NCI-H2196 (cell line): ENCODE results near the gene ZAP70.
"Not testable (repeated sequence)": the region's sequence is repeated elsewhere in the genome, so short reads cannot be mapped to it uniquely, and the experiment has no call there.

Experiments used
- DNase-seq: peaks from one replicate; lab custom pipeline; 2025; ENCODE audit not compliant: unreplicated experiment; lab: John Stamatoyannopoulos, UW

ZAP70 gene

DNA sequence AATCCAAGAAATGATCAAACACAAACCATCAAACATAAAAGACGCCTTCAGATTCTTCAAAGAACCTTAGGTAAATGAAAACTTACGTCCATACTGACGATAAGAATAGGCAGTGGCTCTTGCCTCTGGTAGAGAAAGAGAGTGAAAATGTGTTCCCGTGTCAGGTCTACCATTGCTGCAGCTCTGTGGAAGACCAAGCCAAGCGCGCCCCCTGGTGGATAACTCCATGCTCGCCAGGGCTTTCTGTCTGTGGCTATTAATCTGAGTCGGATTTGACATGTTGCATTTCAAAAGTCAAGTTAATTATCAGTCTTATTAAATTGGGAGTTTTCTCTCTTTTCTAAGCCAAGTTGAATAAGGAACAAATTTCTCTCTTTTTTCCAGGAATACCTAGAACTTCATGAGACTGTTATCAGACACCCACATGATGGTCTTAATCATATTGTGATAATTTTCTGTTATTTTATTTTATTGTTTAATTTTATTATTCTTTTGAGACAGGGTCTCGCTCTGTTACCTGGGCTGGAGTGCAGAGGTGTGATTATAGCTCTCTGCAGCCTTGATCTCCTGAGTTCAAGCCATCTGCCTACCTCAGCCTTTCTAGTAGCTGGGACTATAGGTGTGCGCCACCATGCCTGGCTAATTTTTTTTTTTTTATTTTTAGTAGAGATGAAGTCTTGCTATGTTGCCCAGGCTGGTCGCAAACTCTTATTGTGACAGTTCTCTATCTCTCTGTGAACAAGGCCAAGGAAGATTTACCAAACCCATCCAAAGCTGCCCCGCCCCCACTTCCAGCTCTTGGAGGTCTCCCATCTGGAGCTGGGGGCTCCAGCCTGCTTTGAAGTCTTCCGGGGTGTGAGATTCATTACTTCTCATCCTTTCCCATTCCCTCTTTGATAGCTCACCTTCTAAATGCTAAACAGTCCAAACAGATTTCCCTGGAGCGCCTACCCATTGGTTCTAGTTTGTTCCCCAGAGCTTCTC is 15.8 kb upstream of the ZAP70 start:
- peak; percentile 87 for DNase-seq

DNA sequence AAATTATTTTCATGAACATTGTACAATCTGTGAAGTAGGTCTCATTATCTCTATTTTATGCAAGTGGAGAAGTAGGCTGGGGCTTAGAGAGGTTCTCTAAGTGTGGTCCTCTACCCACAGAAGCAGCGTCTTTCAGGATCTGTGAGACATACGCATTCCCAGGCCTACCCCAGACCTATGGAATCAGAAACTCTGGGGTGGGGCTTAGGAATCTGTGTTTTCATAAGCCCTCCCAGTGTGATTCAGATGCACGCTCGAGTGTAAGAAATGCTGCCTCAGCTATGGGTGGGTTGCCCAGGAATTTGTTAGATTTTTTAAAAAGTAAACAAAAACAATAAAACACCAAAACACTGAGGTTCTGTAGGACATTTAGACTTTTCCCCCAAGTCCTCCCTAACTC is 14.8 kb upstream of the ZAP70 start:
- DNase-seq, result no peak

DNA sequence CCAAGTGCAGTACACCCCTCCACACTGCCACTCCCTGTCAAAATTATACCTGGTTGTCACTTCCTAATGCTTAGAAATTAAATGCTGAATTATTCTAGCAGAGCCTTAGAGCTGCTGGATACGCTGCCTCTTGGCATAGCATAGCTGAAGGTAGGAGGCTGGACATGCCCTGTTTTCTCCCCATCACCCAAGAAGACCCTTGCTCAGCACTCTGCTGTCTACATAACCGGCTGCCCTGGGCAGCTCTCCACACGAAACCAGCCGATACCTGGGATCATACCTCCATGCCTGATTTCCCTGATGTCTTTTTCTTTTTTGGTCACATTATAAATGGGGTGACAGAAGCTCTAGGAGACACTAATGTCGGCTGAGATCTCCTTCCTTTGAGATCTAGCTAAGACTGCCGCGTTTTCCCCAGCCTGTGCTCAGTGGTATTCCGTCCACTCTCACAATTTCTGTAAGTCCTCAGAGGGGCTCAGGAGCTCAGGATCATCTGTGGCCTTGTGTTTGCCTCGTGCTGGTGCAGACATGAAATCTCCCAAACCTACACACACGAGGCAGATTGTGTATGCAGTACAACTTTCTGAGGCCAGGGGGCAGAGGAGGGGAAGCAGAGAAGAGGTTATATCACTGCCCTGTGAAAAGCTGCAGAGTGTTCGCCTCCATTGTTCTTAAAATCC is 13.5 kb upstream of the ZAP70 start:
- DNase-seq, result peak; percentile 62

DNA sequence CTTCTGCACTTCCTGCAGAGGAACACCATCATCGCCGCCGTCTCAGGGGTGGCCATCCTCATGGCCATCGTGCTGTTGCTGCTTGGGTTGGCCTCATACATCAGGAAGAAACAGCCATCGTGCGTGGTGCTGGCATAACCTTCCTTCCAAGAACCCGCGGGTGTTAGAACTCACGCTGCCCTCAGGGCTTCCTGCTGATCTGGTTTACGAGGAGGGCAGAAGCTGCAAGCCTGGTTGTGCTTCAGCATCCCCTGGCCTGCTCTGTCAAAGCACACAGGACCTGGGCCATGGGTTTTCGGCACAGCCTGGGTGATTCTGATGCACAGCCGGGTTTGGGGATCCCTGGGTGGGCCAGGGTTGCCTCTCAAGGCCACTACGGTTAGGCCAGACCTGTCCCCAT is 12.2 kb upstream of the ZAP70 start:
- no peak for DNase-seq

DNA sequence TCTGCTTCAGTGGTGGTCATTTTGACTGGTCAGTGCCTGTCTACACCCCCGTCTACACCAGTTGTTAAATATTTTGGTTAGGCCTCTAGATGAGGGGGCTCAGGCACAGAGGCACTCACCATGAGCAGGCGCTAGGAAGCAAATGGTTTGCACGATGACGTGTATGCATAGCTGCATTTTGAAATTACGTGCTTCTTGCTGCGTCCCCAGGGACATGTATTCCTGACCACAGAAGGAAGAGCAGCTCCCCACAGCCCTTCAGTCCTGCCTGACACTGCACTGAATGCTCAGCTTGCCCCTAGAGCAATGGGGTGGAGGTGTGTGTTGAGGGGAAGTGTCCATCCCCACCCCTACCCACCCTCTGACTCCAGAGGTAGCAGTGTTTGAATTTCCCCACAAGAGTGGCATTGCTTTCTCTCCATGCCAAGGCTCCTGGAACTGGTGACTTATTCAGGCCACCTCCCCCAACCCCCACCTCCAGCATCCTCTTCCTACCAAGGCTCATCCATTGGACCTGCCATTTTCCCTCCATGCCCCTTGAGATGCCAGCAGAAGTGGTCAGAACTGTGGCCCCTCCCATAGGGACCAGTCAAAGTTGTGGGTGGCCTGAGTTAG is 11.4 kb upstream of the ZAP70 start:
- DNase-seq, result no peak

DNA sequence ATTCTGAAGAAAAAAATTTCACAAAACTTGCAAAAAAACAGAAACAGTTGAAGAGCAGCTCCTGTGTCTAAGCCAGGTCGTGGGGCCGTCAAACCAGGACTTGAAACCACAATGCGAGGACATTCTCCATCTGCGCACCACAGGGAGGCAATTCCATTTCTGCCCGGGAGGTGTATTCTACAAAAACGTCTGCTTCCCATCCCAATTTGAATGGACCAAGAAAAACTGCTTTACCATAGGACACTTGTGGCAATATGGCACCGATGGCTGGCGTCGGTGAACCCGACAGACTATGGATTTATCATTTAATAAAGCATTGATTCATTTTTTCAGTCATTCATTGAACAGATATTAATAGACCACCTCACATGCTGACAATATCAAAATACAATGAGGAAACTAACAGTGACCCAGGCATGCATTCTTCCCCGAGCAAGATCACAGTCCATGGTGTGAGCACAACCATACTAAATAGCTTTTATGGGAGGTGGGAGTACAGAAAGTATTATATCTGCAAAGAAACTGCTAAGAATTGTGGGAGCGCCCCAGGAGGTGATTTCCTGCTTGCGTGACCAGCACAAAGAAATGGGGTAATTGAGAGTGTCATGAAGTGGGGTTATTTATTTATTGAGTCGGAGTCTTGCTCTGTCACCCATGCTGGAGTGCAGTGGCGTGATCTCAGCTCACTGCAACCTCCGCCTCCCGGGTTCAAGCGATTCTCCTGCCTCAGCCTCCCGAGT is 10.5 kb upstream of the ZAP70 start:
- no peak for DNase-seq

DNA sequence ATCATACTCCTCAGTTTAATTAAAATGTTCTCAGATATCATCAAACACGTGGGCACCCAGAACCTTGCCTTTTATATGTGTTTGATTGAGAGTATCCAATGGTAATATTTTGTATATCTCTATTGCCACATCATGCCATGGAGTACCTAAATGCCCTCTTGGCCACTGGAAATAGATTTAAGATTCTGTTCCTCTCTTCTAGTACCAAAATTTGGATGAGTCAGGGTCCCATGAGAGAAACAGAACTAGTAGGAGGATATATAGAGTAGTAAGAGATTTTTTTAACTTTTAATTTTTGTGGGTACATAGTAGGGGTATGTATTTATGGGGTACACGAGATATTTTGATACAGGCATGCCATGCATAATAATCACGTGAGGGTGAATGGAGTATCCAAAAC is 9.6 kb upstream of the ZAP70 start:
- DNase-seq, result no peak

DNA sequence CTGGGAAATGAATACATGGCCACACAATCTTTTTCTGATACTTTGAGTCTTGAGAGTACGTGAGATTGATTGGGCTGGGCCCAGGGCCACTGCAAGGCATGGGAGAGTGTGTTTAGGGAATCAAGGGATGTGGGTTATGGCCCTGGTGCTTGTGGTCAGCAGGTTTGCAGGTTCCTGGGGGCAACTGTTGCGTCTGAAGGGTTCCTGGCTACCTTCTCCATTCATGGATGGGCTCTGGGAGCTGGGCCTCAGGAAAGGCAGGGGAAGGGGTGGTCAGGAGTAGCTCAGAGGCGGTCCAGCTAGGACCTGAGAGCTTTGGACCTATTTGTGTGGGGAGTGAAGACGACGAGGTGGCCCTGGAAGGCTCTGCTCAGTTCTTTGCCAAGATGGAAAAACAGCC is 8.4 kb upstream of the ZAP70 start:
- no peak for DNase-seq

DNA sequence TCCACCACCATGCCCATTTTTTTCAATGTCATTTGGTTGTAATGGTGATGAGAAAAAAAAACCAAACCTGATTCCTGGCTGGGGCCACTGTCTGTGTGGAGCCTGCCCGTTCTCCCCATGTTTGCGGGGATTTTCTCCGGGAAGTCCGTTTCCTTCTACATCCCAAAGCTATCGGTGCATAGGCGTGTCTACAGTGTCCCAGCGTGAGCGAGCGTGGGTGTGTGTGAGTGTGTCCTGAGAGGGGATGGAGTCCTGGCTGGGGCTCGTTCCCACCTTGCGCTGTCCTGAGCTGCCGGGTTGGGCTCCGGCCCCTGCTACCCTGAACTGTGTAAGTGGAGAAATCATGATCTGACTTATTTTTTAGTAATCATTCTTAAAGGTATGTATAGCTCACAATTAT is 7.3 kb upstream of the ZAP70 start:
- DNase-seq, result no peak

DNA sequence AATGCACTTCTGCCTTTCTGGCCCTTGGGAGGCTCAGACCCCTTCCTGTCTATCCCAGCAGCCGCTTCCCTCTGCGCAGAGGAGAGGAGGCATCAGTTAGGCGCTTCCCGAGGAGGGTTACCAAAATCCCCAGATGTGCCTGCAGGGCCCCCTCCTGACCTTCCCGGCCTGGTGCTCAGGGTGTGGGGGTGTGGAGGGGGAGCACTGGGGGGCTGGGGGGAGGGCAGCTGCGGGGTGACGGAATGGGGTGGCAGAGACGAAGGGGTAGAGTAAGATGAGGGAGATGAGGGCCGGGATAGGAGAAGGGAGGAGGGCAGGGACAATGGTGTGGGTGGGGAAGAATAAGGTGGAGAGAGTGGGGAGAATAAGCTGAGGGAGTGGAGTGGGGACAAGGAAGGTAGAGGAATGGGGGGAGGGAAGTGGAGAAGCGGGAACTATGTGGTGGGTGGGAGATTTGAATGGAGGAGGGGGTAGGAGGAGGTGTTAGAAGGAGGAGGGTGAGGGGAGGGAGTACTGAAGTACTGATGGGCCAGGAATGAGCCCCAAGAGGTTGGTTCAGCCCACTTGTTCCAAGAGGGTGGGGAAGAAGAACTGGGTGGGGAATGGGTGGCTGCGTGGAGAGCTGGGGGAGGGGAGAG is 6.5 kb upstream of the ZAP70 start:
- DNase-seq, result no peak

DNA sequence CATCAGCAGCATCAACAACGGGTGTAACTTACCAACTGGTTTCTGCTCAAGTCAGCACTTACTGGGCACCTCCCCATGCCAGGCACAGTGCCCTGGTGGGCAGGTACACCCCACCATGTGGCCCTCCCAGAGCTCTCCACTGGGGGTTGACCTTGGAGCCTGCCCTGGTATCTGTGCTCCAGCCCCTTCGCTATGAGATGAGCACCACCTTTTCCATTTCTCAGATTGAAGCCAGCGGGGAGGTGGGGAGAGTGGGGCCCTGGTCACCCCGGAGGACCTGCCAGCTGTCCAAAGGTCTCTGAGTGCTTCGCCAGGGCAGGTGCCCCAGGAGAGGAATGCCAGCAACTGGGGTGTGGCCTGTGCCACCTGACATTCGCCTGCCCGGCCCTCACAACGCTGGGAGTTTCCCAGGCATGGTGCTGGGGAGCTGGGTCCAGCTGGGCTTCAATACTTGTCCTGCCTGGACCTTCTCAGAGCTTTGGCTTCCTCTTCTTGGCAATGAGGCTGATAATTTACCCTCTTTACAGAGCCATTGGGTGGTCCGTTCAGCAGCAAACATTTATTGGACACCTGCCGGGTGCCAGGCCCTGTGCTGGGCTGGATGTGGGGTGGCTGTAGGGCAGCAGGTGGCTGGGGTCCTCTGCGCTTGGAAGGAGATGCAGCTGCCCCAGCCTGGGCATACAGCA is 5.9 kb upstream of the ZAP70 start:
- DNase-seq, result no peak

DNA sequence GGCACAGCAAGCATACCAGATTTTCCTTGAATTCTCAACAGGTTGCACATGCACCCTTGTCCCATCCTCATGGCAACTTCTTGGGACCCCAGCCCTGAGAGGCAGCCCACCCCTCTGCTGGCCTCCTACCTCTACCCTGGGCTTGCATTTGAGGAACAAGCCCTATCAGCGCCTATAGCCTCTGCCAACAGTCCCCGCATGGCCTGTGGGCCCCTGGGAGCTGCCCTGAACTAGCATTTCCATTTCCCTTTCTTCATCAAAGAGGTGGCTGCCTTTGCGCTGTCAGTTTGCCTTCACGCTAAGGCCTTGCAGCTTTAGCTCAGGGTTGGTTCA is 5.4 kb upstream of the ZAP70 start:
- DNase-seq, result no peak

DNA sequence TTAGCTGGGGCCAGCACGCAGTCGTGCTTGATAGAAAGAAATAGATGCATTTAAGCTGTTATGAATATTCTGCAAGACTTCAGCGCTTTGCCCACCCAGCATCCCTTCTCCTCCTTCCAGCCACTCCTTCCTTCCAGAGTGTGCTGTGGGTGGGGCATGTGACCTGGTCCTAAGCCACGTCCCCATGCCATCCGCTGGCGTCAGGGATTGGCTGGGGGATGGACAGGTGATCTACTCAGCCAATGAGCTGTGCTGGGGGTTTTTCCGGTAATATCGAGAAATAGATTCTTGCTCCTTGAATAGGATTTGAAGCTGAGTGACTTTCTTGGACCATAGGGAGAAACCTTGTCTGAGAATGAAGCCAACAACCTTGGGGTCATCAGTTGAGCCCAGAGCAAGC is 4.8 kb upstream of the ZAP70 start:
- no peak for DNase-seq

DNA sequence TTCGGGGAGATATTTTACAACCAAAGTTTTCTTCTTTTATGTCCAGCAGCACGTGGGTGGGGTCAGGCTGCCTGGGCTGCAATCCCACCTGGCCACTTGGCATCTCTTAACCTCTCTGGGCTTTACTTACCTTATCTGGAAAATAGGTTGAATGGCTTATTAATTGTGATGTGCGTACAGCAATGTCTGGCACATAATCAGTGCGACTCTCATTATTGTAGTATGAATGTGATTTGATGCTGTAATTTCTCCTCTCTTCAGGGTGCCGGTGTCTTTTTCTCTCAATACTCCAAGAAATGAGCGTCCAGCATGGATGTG is 2.0 kb upstream of the ZAP70 start:
- no peak for DNase-seq

DNA sequence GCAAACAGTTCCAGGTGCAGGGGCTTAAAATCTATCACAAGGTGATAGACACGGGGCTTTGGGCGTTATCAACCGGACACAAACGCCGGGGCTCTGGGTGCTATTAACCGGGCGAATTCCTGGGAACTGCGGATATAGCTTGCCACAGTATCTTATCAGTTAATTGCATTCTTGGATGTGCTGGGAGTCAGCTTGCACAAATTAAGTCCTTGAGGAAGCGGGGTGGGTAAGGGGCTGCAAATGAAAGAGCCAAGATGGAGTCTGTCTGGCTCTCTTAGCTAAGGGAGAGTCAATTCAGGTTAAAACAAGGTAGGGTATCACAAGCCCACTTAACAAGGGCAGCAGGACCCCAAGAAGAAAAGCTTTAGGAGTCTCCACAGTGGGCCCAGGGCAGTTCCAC is 1.2 kb upstream of the ZAP70 start:
- DNase-seq, result not testable (repeated sequence)

DNA sequence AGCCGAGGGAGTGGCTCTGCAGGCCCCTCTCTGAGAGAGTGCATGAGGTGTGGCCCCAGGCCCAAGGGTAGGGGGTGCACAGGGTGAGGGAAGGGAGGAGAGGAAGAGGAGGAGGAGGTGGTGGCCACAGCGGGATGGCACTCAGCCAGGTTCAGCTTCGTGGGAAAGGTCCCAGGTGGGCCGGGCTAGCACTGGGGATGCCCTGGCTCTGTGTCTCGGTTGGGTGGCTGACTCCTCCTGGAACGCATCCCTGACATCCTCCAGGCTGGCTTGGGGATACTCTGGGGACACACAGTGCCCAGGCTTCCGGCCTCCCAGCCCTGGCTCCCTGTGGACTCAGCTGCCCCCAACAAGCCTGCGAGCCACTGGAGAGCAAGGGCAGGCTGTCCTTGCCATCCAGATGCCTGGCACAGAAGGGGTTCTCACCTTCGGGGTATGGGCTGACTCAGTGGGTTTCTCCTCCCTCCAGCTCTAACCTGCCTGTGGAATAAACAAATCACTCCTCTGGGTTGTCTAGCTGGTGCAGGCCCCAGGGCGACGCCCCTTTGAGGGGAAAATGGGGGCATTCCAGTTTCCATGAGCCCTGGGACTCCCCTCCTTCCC is 582 bp upstream of the ZAP70 start:
- no peak for DNase-seq

DNA sequence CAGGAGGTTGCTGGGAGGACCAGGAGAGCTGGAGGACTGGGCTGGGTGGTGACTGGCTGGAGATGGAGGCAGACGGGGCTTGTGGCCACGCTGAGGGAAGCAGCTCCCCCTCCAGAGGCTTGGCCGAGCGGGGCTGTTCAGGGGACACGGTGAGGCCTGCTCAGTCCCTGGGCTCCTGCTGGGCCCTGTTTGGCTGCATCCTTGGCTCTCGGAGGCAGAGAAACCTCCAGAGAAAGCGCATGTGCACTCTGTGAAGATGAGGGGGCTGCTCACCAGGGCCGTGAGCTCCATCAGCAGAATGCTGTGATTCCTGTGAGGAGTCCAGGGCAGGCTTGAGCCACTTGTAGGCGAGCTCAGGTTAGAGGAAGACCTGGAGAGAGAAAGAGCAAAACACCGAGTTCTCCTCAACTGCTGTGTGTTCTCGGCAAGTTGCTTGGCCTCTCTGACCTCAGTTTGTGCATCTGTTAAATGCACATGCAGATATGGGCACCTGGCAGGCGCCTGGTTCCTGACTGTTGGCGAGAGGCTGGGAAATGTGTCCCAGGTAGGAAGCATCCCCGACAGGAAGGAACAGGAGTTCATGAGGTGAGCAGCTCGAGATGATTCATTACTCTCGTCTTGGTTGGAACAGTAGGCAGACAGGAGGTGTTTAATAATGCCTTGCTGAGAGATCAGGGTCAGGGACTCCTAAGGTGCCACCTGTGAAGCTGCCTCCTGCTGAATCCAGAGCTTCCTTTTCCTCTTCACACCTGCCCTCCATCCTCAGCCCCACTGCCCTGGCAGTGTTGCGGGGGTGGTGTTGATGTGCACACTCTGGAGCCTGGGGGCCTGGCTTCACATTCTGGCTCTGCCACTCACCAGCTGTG is 941 bp downstream of the ZAP70 start:
- no peak for DNase-seq

DNA sequence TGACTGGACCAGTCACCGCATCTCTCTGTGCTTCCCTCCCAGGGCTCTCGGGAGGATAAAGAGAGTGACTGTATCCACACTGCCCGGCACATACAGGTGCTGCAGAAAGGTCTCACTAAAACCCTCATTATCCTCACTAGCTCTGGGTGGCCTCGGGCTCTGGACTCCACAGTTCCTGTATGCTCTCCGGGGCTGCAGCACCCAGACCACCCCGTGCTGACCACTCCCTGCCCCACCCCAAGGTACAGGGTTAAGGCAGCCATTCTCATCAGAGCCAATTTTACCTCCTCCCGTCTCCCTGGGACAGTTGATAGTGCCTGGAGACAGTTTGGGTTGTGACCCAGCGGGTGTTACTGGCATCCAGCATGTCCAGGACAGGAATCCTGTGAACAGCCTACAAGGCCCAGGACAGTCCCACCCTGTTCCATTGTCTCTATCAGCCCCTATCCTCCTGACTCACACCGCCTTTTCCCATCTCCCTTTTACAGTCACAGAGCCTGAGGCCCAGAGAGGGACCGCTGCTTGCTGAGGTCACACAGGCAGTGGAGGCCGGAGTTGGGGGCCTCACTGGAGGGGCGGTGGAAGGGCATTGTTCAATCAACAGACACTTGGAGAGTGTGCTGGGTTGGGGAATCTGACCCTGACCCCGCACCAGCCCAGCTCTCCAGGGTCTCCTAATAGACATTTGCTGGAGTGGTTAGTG is 1.7 kb downstream of the ZAP70 start:
- DNase-seq, result no peak
